Endodermal cell (in vitro differentiated cells): ENCODE data around the gene SPATA33. TPM values are rescaled to one million over a fixed set of nuclear protein-coding genes. Genes with fewer than 3 reads are reported as not detected.
"Not testable (repeated sequence)": the region's sequence is repeated elsewhere in the genome, so short reads cannot be mapped to it uniquely, and the experiment has no call there.

Experiments used
- DNase-seq: peaks from one replicate; pipeline ENCODE4 v3.0.0-alpha.2; 2017
- H3K27ac ChIP-seq: 2 replicates; pipeline ENCODE4 v1.5.1; 2013; ENCODE audit warnings: mild to moderate bottlenecking, low read depth, low read length, moderate library complexity
- H3K27me3 ChIP-seq: 2 replicates; pipeline ENCODE4 v1.6.1; 2013; ENCODE audit warnings: mild to moderate bottlenecking, low read length, moderate library complexity; ENCODE audit not compliant: insufficient read depth, control insufficient read depth, poor library complexity, severe bottlenecking
- H3K36me3 ChIP-seq: 2 replicates; pipeline ENCODE4 v1.7.0; 2013; ENCODE audit warnings: mild to moderate bottlenecking, low read length, moderate library complexity; ENCODE audit not compliant: control insufficient read depth, insufficient read depth
- H3K4me1 ChIP-seq: one replicate; pipeline ENCODE4 v1.7.0; 2013; ENCODE audit warnings: low read length; ENCODE audit not compliant: control insufficient read depth, insufficient read depth
- H3K4me3 ChIP-seq: 2 replicates; pipeline ENCODE4 v1.5.1; 2013; ENCODE audit warnings: mild to moderate bottlenecking, low read length, moderate library complexity
- H3K9ac ChIP-seq: 2 replicates; pipeline ENCODE4 v1.6.1; 2013; ENCODE audit warnings: mild to moderate bottlenecking, low read length, moderate library complexity; ENCODE audit not compliant: poor library complexity, severe bottlenecking; ENCODE audit errors: extremely low read depth
- H3K9me3 ChIP-seq: 2 replicates; pipeline ENCODE4 v1.6.1; 2013; ENCODE audit warnings: mild to moderate bottlenecking, low read length, moderate library complexity; ENCODE audit not compliant: control insufficient read depth
- H3K27ac Mint-ChIP-seq: 2 replicates; pipeline ENCODE4 v1.8.0; 2020; ENCODE audit warnings: mixed read lengths
- H3K27me3 Mint-ChIP-seq: 2 replicates; pipeline ENCODE4 v1.8.0; 2021; ENCODE audit warnings: mild to moderate bottlenecking, mixed read lengths; ENCODE audit not compliant: insufficient read depth
- H3K36me3 Mint-ChIP-seq: 2 replicates; pipeline ENCODE4 v1.8.0; 2020; ENCODE audit warnings: low read depth, mixed read lengths
- H3K4me1 Mint-ChIP-seq: 2 replicates; pipeline ENCODE4 v1.8.0; 2020; ENCODE audit warnings: mixed read lengths
- H3K4me3 Mint-ChIP-seq: 2 replicates; pipeline ENCODE4 v1.8.0; 2020; ENCODE audit warnings: mild to moderate bottlenecking, moderate library complexity, mixed read lengths
- H3K9me3 Mint-ChIP-seq: 2 replicates; pipeline ENCODE4 v1.8.0; 2020; ENCODE audit warnings: mild to moderate bottlenecking, mixed read lengths
- CTCF ChIP-seq: fragments of 200-600 bp; sonication (generic); conservative IDR thresholded peaks from 2 replicates; pipeline ENCODE4 v1.5.0; 2021; ENCODE audit warnings: antibody characterized with exemption, mild to moderate bottlenecking
- WGBS, 2 experiments: methylation state at CpG; one replicate each; pipeline versions ENCODE4 v1.1.5 to v1.1.7; 2013; ENCODE audit warnings: missing lambda C conversion rate in 2 of 2, mixed read lengths in 1 of 2; ENCODE audit not compliant: insufficient coverage in 1 of 2, insufficient read length in 1 of 2; 5-methylcytosine and 5-hydroxymethylcytosine counted together
- total RNA-seq, 2 donors: library from RNA; stranded (reverse); fragmentation: NEBNext Ultra II Directional in 1 of 2; extraction: Animal tissue kit (Norgen Biotek cat#: 25700) in 1 of 2; gene quantifications; 2 replicates in 1 of 2; 3 replicates in 1 of 2; pipeline ENCODE4 v1.2.1, GENCODE V29; 2021

The SPATA33 gene
- total RNA-seq, 2 donors from 2014 or later, result 21.8 to 28.7 TPM

- Histone ChIP-seq H3K4me3 (no peak overlapping the region), H3K36me3 (peaks cover 15% of the 10 kb centered on the region), H3K9ac (no peak overlapping the region), H3K27ac (no peak overlapping the region), H3K27me3 (no peaks in the 10 kb centered on the region), H3K9me3 (peaks cover 14% of the 10 kb centered on the region), H3K4me1 (no peaks in the 10 kb centered on the region)
- Mint-ChIP-seq H3K36me3 (peaks cover 50% of the 10 kb centered on the region), H3K27ac (no peak overlapping the region), H3K27me3 (no peaks in the 10 kb centered on the region), H3K9me3 (peaks cover 55% of the 10 kb centered on the region), H3K4me1 (no peaks in the 10 kb centered on the region), H3K4me3 (no peak overlapping the region)
- DNase-seq, result no peak
- 90 to 95% methylated on average over 9 to 10 of the region's 10 CpGs for WGBS, 2 experiments
- no peak for TF ChIP-seq CTCF
Measured at GRCh38 chr16:89670496-89671431, 13.1 kb downstream of the SPATA33 start.

- H3K4me3 Mint-ChIP-seq, DNase-seq, H3K27ac ChIP-seq, H3K4me1 Mint-ChIP-seq, H3K4me1 ChIP-seq, H3K27me3 Mint-ChIP-seq, H3K9me3 ChIP-seq, H3K4me3 ChIP-seq, H3K9ac ChIP-seq, H3K27ac Mint-ChIP-seq, H3K27me3 ChIP-seq: not testable (repeated sequence)
- peaks cover 42% of the 10 kb centered on the region for H3K36me3 Mint-ChIP-seq
- H3K9me3 Mint-ChIP-seq, result peaks cover 53% of the 10 kb centered on the region
- H3K36me3 ChIP-seq, result peaks cover 10% of the 10 kb centered on the region
- WGBS, 2 experiments, result 99% methylated on average over 4 of the region's 4 CpGs; no CpG with 5 or more reads in 1 of the 2 experiments
Measured at GRCh38 chr16:89671565-89671964, 13.9 kb downstream of the SPATA33 start.

DNA sequence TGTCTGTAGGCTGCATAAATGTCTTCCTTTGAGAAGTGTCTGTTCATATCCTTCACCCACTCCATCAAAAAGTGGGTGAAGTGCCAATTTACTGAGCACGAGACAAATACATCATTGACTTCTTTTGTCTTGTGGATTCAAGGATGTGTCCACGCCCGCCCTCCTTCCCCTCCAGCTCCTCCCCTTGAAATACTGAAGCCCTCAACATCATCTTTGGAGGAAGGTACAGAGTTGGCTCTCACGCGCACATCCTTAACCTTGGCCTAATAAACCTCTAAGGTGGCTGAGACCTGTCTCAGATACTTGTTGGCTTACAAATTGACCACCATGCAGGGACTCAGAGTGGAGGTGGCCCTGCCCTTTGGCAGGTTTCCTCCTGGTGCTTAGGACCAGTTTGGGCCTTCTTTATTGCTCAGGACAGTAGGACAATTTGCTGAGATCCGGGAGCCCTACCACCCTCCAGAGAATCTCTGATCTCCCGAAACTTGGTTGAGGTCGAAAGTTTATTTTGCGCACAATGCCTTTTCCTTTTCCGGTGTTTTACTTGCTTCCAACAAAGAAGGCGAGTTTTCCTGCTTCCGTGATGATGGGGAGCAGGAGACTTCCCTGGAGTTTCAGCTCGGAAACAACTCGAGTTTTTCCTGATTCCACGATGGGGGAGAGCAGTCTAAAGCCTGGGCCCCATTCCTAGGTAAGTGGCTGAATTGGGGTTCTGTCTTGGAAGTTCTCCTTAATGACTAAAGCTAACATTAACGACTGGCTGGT is 14.7 kb downstream of the SPATA33 start:
- no peak for DNase-seq
- no peak overlapping the region for H3K27ac Mint-ChIP-seq
- no peak overlapping the region for H3K4me3 Mint-ChIP-seq
- H3K36me3 ChIP-seq, result peaks cover 10% of the 10 kb centered on the region
- no peak overlapping the region for H3K4me3 ChIP-seq
- WGBS, 2 experiments, result 92 to 98% methylated on average over 15 to 16 of the region's 16 CpGs
- H3K9ac ChIP-seq, result no peak overlapping the region
- H3K27me3 ChIP-seq, result no peaks in the 10 kb centered on the region
- peaks cover 55% of the 10 kb centered on the region for H3K9me3 Mint-ChIP-seq
- no peaks in the 10 kb centered on the region for H3K4me1 Mint-ChIP-seq
- no peak for TF ChIP-seq CTCF
- H3K36me3 Mint-ChIP-seq, result peaks cover 36% of the 10 kb centered on the region
- no peak overlapping the region for H3K27ac ChIP-seq
- H3K27me3 Mint-ChIP-seq, result no peaks in the 10 kb centered on the region
- H3K9me3 ChIP-seq, result peaks cover 14% of the 10 kb centered on the region
- H3K4me1 ChIP-seq, result no peaks in the 10 kb centered on the region
